Measurements from ENCODE around the gene FUT1. TPM values are rescaled to one million over a fixed set of nuclear protein-coding genes. Genes with fewer than 3 reads are reported as not detected.

The FUT1 gene
- total and polyA plus RNA-seq, 2 donors (not counting 3 experiments of a cell fraction or from before 2014, with no cell fraction given), result 1.9 to 4.8 TPM

- BruUV-seq (replicated peaks), result no TSS peak
- FAIRE-seq (no peak), DNase-seq (ENCODE audit: low read depth, low spot score) (no peak)
- TF ChIP-seq FOS (IDR thresholded peaks at IDR 0.05; ENCODE audit: borderline replicate concordance, insufficient read depth, low read length), result no peak
- no peak for TF ChIP-seq MAX (IDR thresholded peaks at IDR 0.05; ENCODE audit: insufficient read depth, insufficient read length)
- no peak for TF ChIP-seq POLR2A (IDR thresholded peaks at IDR 0.05; ENCODE audit: low read depth, low read length)
- no peak for TF ChIP-seq POLR2AphosphoS5 (IDR thresholded peaks at IDR 0.05; ENCODE audit: insufficient read depth, low read depth, low read length)
- TF ChIP-seq JUN (IDR thresholded peaks at IDR 0.05; ENCODE audit: borderline replicate concordance, insufficient read depth, insufficient read length, low read depth), result no peak
- no peak for TF ChIP-seq CTCF (IDR thresholded peaks at IDR 0.05; ENCODE audit: extremely low read depth in 1 of 2, insufficient read depth in 1 of 2, low read depth in 1 of 2, low read length in 2 of 2)
- Histone ChIP-seq H3K4me2 (ENCODE audit: insufficient read depth, low read length) (no peak overlapping the region), H2AFZ (ENCODE audit: low read depth, low read length) (no peak overlapping the region), H3K9me3 (replicated peaks; ENCODE audit: control insufficient read depth, insufficient read depth, low read length) (no peaks in the 10 kb centered on the region), H3K36me3 (ENCODE audit: control insufficient read depth in 2 of 2, extremely low read depth in 1 of 2, insufficient read depth in 2 of 2, low read length in 2 of 2) (no peaks in the 10 kb centered on the region), H3K79me2 (ENCODE audit: control insufficient read depth, insufficient read depth, low read length) (no peaks in the 10 kb centered on the region), H3K4me1 (ENCODE audit: control insufficient read depth, extremely low read depth, insufficient read depth, low read length) (peaks cover 13% of the 10 kb centered on the region), H3K9me1 (replicated peaks; ENCODE audit: control insufficient read depth, extremely low read depth, insufficient read depth, low read length) (no peaks in the 10 kb centered on the region), H3K27me3 (ENCODE audit: control insufficient read depth in 2 of 2, insufficient read depth in 2 of 2, low read length in 2 of 2) (no peaks in the 10 kb centered on the region), H4K20me1 (replicated peaks; ENCODE audit: control insufficient read depth, extremely low read depth, insufficient read depth, low read length) (no peaks in the 10 kb centered on the region), H3K9ac (replicated peaks; ENCODE audit: extremely low read depth, insufficient read depth, low read length) (no peak overlapping the region), H3K27ac (ENCODE audit: insufficient read depth, low read depth, low read length) (no peak overlapping the region), H3K4me3 (replicated peaks in 1 of 3; ENCODE audit: insufficient read depth in 1 of 3, low read depth in 1 of 3, low read length in 3 of 3) (no peak overlapping the region)
- POLR2A ChIA-PET, result no interaction called here
- dilution Hi-C loops (cut with MboI; ENCODE audit: extremely low pct_ligation_motif_present, low sequenced_read_pairs) (no loop called here), intact Hi-C loops (cut with micrococcal nuclease) (no loop called here)
- CTCF ChIA-PET, result interaction anchor here (1.1 to 3.8 kb wide), 4 partner anchors 9 to 131 kb away, joined by 3 to 31 read pairs (median 8); partner anchors contain the start of gene CA11
These were observed 41.3 kb downstream of the FUT1 start for GRCh38 chr19:48711106-48711662.
